ENCODE data around the gene SLC25A48. TPM values are rescaled to one million over a fixed set of nuclear protein-coding genes. Genes with fewer than 3 reads are reported as not detected.

The SLC25A48 gene
- polyA plus RNA-seq, 1 donor (not counting 4 experiments of a cell fraction or from before 2014, with no cell fraction given): not detected

- DNase-seq (ENCODE audit: low read depth, low spot score): no peak
- no peak overlapping the region for H3K4me2 ChIP-seq (ENCODE audit: control insufficient read depth, extremely low read depth, insufficient read depth, low read depth, low read length)
- no peak overlapping the region for H2AFZ ChIP-seq (ENCODE audit: control insufficient read depth, low read length)
- no peaks in the 10 kb centered on the region for H3K4me1 ChIP-seq (ENCODE audit: control insufficient read depth, extremely low read depth, insufficient read depth, low read length)
- H3K4me3 ChIP-seq (ENCODE audit: control insufficient read depth in 2 of 3, extremely low read depth in 1 of 3, insufficient read depth in 2 of 3, low read depth in 1 of 3, low read length in 3 of 3): no peak overlapping the region
- H3K27me3 ChIP-seq (ENCODE audit: control insufficient read depth, extremely low read depth, insufficient read depth, low read length): peaks cover 12% of the 10 kb centered on the region
- dilution Hi-C loops (cut with MboI; ENCODE audit: extremely low pct_ligation_motif_present, low sequenced_read_pairs): no loop called here
- no peaks in the 10 kb centered on the region for H3K79me2 ChIP-seq (ENCODE audit: control insufficient read depth, insufficient read depth, low read length)
- H3K9me3 ChIP-seq (ENCODE audit: control insufficient read depth, low read depth, low read length): no peaks in the 10 kb centered on the region
- H3K9ac ChIP-seq (ENCODE audit: control insufficient read depth, extremely low read depth, insufficient read depth, low read length): no peak overlapping the region
- TF ChIP-seq EZH2 (IDR thresholded peaks at IDR 0.05; ENCODE audit: low read length) (no peak), CTCF (optimal IDR thresholded peaks at IDR 0.05 in 1 of 3, IDR thresholded peaks at IDR 0.05 in 1 of 3, conservative IDR thresholded peaks at IDR 0.05 in 1 of 3; ENCODE audit: extremely low read depth in 1 of 3, insufficient read depth in 2 of 3, low read length in 3 of 3) (no peak)
- H3K36me3 ChIP-seq (ENCODE audit: control insufficient read depth in 2 of 2, extremely low read depth in 1 of 2, insufficient read depth in 2 of 2, low read length in 2 of 2): no peaks in the 10 kb centered on the region
- no peaks in the 10 kb centered on the region for H4K20me1 ChIP-seq (ENCODE audit: control insufficient read depth, extremely low read depth, insufficient read depth, low read length)
- no peak for FAIRE-seq
- H3K27ac ChIP-seq (ENCODE audit: control insufficient read depth, insufficient read depth, low read length): no peak overlapping the region
- no peaks in the 10 kb centered on the region for H3K9me1 ChIP-seq (ENCODE audit: control insufficient read depth, extremely low read depth, insufficient read depth, low read length)
Observed at GRCh38 chr5:135920199-135920598, 85.7 kb downstream of the SLC25A48 start.

- Histone ChIP-seq H3K4me2 (ENCODE audit: control insufficient read depth, extremely low read depth, insufficient read depth, low read depth, low read length) (no peak overlapping the region), H3K9me1 (ENCODE audit: control insufficient read depth, extremely low read depth, insufficient read depth, low read length) (no peaks in the 10 kb centered on the region), H3K36me3 (ENCODE audit: control insufficient read depth in 2 of 2, extremely low read depth in 1 of 2, insufficient read depth in 2 of 2, low read length in 2 of 2) (no peaks in the 10 kb centered on the region), H3K9ac (ENCODE audit: control insufficient read depth, extremely low read depth, insufficient read depth, low read length) (no peak overlapping the region), H3K79me2 (ENCODE audit: control insufficient read depth, insufficient read depth, low read length) (no peaks in the 10 kb centered on the region), H3K4me1 (ENCODE audit: control insufficient read depth, extremely low read depth, insufficient read depth, low read length) (no peaks in the 10 kb centered on the region), H3K27me3 (ENCODE audit: control insufficient read depth, extremely low read depth, insufficient read depth, low read length) (peaks cover 8% of the 10 kb centered on the region), H3K9me3 (ENCODE audit: control insufficient read depth, low read depth, low read length) (no peaks in the 10 kb centered on the region), H2AFZ (ENCODE audit: control insufficient read depth, low read length) (no peak overlapping the region), H3K27ac (ENCODE audit: control insufficient read depth, insufficient read depth, low read length) (no peak overlapping the region), H4K20me1 (ENCODE audit: control insufficient read depth, extremely low read depth, insufficient read depth, low read length) (no peaks in the 10 kb centered on the region), H3K4me3 (ENCODE audit: control insufficient read depth in 2 of 3, extremely low read depth in 1 of 3, insufficient read depth in 2 of 3, low read depth in 1 of 3, low read length in 3 of 3) (no peak overlapping the region)
- DNase-seq (ENCODE audit: low read depth, low spot score) (no peak), FAIRE-seq (peak; percentile 26)
- dilution Hi-C loops (cut with MboI; ENCODE audit: extremely low pct_ligation_motif_present, low sequenced_read_pairs): no loop called here
- no peak for TF ChIP-seq CTCF (optimal IDR thresholded peaks at IDR 0.05 in 1 of 3, IDR thresholded peaks at IDR 0.05 in 1 of 3, conservative IDR thresholded peaks at IDR 0.05 in 1 of 3; ENCODE audit: extremely low read depth in 1 of 3, insufficient read depth in 2 of 3, low read length in 3 of 3)
Observed at GRCh38 chr5:135921388-135921787, 86.9 kb downstream of the SLC25A48 start.

Measured in keratinocyte (primary cell).